ENCODE measurements around the gene SLC22A23.

The SLC22A23 gene

GRCh38 chr6:3330199-3330598, 126.7 kb downstream of the SLC22A23 start:
- DNase-seq, result no peak

- no peak for DNase-seq
These were observed 127.3 kb downstream of the SLC22A23 start for GRCh38 chr6:3329393-3330051.

- DNase-seq, result no peak
These were observed 128.1 kb downstream of the SLC22A23 start for GRCh38 chr6:3328796-3329195.

- no peak for DNase-seq
These were observed 128.7 kb downstream of the SLC22A23 start for GRCh38 chr6:3328145-3328544.

DNA sequence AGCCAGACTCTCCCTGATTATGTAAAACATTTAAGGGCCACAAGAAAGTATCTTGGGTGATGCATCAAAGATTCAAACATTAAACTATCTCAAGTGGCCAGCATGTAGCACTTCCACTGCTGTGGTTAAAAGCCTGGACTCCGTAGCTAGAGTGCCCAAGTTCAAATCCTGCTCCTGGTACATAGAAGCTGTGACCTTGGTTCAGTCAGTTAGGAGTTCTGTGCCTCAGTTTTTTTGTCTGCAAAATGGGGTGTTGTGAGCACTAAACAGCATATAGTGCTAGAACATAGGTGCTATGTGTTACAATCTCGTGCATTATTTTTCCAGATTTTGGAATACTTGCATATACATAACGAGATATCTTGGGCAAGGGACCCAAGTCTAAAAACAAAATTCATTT, 129.4 kb downstream of the SLC22A23 start:
- DNase-seq, result no peak

GRCh38 chr6:3326981-3327380, 129.9 kb downstream of the SLC22A23 start:
- no peak for DNase-seq

GRCh38 chr6:3326184-3326971, 130.5 kb downstream of the SLC22A23 start:
- DNase-seq, result no peak

GRCh38 chr6:3325210-3325609, 131.6 kb downstream of the SLC22A23 start:
- peak; percentile 47 for DNase-seq

DNA sequence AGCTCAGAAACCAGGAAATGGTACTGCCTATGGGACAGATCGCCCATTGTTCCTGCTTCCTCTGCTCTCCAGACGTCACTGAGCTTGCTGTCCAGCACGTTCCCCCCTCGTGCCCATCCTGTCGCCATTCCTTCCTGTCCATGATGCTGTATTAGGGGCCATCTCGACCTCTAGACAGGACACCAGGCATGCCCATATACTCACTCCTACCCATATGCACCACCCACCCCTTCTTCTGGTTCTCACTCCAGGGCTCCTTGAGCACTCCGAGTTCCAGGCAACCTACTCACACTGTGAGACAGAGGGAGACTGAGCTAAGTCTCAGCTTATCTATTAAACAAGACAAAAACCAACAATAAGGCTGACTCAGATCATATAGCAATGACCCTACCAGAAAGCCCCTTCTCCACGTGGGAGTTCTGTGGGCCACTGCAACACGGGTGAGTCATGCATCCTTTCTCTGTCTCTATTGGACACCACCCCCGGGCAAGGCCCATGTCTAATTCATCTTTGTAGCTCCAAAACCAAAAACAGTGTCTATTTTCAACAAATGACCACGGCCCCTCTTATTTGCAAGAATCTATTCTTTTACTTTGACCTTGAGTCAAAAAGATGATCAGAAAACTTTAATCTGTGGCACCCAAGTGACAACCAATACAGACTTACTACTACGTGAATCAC, 132.4 kb downstream of the SLC22A23 start:
- no peak for DNase-seq

- DNase-seq, result no peak
These were observed 133.1 kb downstream of the SLC22A23 start for GRCh38 chr6:3323696-3324261.

DNA sequence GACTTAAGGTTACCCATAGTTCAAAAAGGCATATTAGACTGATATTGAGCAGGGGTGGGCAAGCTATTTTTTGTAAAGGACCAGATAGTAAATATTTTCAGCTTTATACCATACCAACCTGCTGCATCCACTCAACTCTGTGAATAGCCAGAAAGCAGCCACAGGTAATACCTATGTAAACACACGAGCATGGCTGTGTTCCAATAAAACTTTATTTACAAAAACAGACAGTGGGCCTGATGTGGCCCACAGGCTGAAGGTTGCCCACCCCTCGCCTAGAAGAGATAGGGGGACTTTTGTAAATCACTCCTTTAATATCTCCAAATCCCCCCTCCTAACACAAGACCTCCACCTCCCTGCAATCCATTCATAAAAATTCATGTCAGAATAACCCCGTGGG, 133.7 kb downstream of the SLC22A23 start:
- DNase-seq, result no peak

- DNase-seq, result no peak
These were observed 134.4 kb downstream of the SLC22A23 start for GRCh38 chr6:3322366-3322890.

GRCh38 chr6:3321875-3322274, 135.0 kb downstream of the SLC22A23 start:
- DNase-seq, result no peak

DNA sequence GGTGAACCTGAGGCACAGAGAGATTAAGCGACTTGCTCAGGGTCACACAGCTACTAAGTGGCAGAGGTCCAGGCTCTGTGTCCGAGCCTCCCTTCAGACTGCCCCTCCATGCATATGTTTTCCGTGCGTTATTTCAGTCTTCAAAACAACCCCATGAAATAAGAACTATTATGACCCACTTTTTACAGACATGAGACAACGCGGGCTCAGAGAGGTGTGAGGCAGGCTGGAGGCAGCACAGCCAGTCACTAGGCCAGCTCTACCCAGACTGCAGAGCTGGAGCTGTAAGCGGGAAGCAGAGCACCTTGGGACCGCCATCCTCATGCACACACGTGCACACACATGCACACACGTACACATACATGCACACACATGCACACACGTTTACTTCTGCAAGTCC, 135.8 kb downstream of the SLC22A23 start:
- DNase-seq, result no peak

GRCh38 chr6:3320238-3320811, 136.5 kb downstream of the SLC22A23 start:
- DNase-seq, result no peak

GRCh38 chr6:3319610-3320200, 137.1 kb downstream of the SLC22A23 start:
- DNase-seq, result no peak

- no peak for DNase-seq
These were observed 137.9 kb downstream of the SLC22A23 start for GRCh38 chr6:3318821-3319540.

GRCh38 chr6:3318226-3318625, 138.6 kb downstream of the SLC22A23 start:
- DNase-seq, result no peak

GRCh38 chr6:3317741-3318211, 139.1 kb downstream of the SLC22A23 start:
- peak; percentile 67 for DNase-seq

- no peak for DNase-seq
These were observed 140.0 kb downstream of the SLC22A23 start for GRCh38 chr6:3316818-3317217.

DNA sequence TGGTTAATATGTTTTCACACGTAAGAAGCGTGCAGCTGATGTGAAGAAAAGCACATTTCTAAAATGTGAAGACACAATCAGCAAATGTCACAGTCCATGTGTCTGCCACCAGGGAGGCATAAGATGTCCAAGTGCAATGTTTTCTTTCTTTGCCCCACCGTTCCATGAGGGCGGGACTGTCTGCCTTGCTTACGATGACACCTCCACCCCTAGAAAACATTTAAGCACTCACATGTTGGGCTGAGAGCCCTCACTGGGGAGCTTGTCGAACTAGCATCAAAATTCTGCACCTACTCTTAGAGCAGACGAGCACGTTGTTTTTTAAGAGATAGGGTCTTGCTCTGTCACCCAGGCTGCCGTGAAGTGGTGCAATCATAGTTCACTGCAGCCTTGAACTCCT, 140.5 kb downstream of the SLC22A23 start:
- DNase-seq, result no peak

- DNase-seq, result no peak
These were observed 141.0 kb downstream of the SLC22A23 start for GRCh38 chr6:3315841-3316240.

All from eye (tissue), 1 donor.